Osteocyte (in vitro differentiated cells): ENCODE data around the gene PGGHG. TPM values are rescaled to one million over a fixed set of nuclear protein-coding genes. Genes with fewer than 3 reads are reported as not detected.
"Not testable (repeated sequence)": the region's sequence is repeated elsewhere in the genome, so short reads cannot be mapped to it uniquely, and the experiment has no call there.

Experiments
- DNase-seq: peaks from one replicate; pipeline ENCODE4 v3.0.0; 2021; ENCODE audit warnings: mixed read lengths; ENCODE audit not compliant: unreplicated experiment; ENCODE audit errors: extremely low spot score
- H3K27ac Mint-ChIP-seq: one replicate; pipeline ENCODE4 v1.8.0; 2021; ENCODE audit warnings: mild to moderate bottlenecking, mixed read lengths; ENCODE audit not compliant: unreplicated experiment
- H3K27me3 Mint-ChIP-seq: one replicate; pipeline ENCODE4 v1.8.0; 2021; ENCODE audit warnings: mixed read lengths; ENCODE audit not compliant: unreplicated experiment
- H3K36me3 Mint-ChIP-seq: one replicate; pipeline ENCODE4 v1.8.0; 2021; ENCODE audit warnings: mixed read lengths; ENCODE audit not compliant: unreplicated experiment
- H3K4me1 Mint-ChIP-seq: one replicate; pipeline ENCODE4 v1.8.0; 2021; ENCODE audit warnings: mixed read lengths; ENCODE audit not compliant: unreplicated experiment
- H3K4me3 Mint-ChIP-seq: one replicate; pipeline ENCODE4 v1.8.0; 2021; ENCODE audit warnings: mild to moderate bottlenecking, moderate library complexity, mixed read lengths; ENCODE audit not compliant: unreplicated experiment
- H3K9me3 Mint-ChIP-seq: one replicate; pipeline ENCODE4 v1.8.0; 2021; ENCODE audit warnings: mixed read lengths; ENCODE audit not compliant: unreplicated experiment
- CTCF ChIP-seq: fragments of 200-600 bp; sonication (generic); IDR thresholded peaks from 2 replicates; pipeline ENCODE4 v1.5.0; 2021; ENCODE audit warnings: antibody characterized with exemption, mild to moderate bottlenecking, moderate library complexity
- total RNA-seq: library from RNA; stranded (reverse); gene quantifications from 2 replicates; pipeline ENCODE4 v1.2.1, GENCODE V29; 2021

The PGGHG gene
- total RNA-seq, 1 donor from 2014 or later, result 43.4 TPM

- no peaks in the 10 kb centered on the region for H3K27me3 Mint-ChIP-seq
- peaks cover 22% of the 10 kb centered on the region for H3K4me1 Mint-ChIP-seq
- H3K9me3 Mint-ChIP-seq, result no peaks in the 10 kb centered on the region
- H3K36me3 Mint-ChIP-seq, result no peaks in the 10 kb centered on the region
- TF ChIP-seq CTCF, result no peak
- H3K4me3 Mint-ChIP-seq, result no peak overlapping the region
- H3K27ac Mint-ChIP-seq, result no peak overlapping the region
- no peak for DNase-seq
Observed at GRCh38 chr11:303363-303762, 14.4 kb downstream of the PGGHG start.

GRCh38 chr11:304061-304506 lies 15.2 kb downstream of the PGGHG start:
- no peak for TF ChIP-seq CTCF

GRCh38 chr11:304915-305843 lies 16.3 kb downstream of the PGGHG start:
- Mint-ChIP-seq H3K9me3 (no peaks in the 10 kb centered on the region), H3K36me3 (peaks cover 3% of the 10 kb centered on the region), H3K4me3 (no peak overlapping the region), H3K27me3 (no peaks in the 10 kb centered on the region), H3K27ac (no peak overlapping the region), H3K4me1 (peaks cover 33% of the 10 kb centered on the region)
- DNase-seq, result no peak
- peak; percentile 68 for TF ChIP-seq CTCF

More at GRCh38 chr11:304061-304506, 15.2 kb downstream of the PGGHG start:
- Mint-ChIP-seq H3K27me3 (no peaks in the 10 kb centered on the region), H3K27ac (no peak overlapping the region), H3K4me3 (no peak overlapping the region), H3K9me3 (no peaks in the 10 kb centered on the region), H3K36me3 (no peaks in the 10 kb centered on the region), H3K4me1 (peaks cover 24% of the 10 kb centered on the region)
- DNase-seq, result no peak

GRCh38 chr11:305844-306211 lies 16.9 kb downstream of the PGGHG start:
- H3K27me3 Mint-ChIP-seq, result no peaks in the 10 kb centered on the region
- no peak for DNase-seq
- no peaks in the 10 kb centered on the region for H3K9me3 Mint-ChIP-seq
- H3K4me3 Mint-ChIP-seq, result no peak overlapping the region
- no peak for TF ChIP-seq CTCF
- peaks cover 33% of the 10 kb centered on the region for H3K4me1 Mint-ChIP-seq
- no peak overlapping the region for H3K27ac Mint-ChIP-seq
- peaks cover 3% of the 10 kb centered on the region for H3K36me3 Mint-ChIP-seq

GRCh38 chr11:306645-307371 lies 17.9 kb downstream of the PGGHG start:
- DNase-seq, result no peak
- H3K27me3 Mint-ChIP-seq, result no peaks in the 10 kb centered on the region
- peaks cover 36% of the 10 kb centered on the region for H3K4me1 Mint-ChIP-seq
- H3K36me3 Mint-ChIP-seq, result peaks cover 3% of the 10 kb centered on the region
- TF ChIP-seq CTCF, result no peak
- no peaks in the 10 kb centered on the region for H3K9me3 Mint-ChIP-seq
- peak overlapping the region; percentile 91 for H3K27ac Mint-ChIP-seq
- H3K4me3 Mint-ChIP-seq, result peak overlapping the region; percentile 44

GRCh38 chr11:307766-308708 lies 19.1 kb downstream of the PGGHG start, which contains the start of gene IFITM2:
Gene IFITM2 (plus strand): TSS chr11:307816. CDS start chr11:308193, 377 bp downstream.
- DNase-seq, H3K27me3 Mint-ChIP-seq: not testable (repeated sequence)
- H3K4me3 Mint-ChIP-seq, result peak within 1 kb of the TSS; percentile 88

More at GRCh38 chr11:307766-308708, 19.1 kb downstream of the PGGHG start, which contains the start of gene IFITM2:
- H3K36me3 Mint-ChIP-seq, H3K9me3 Mint-ChIP-seq: not testable (repeated sequence)
- Mint-ChIP-seq H3K27ac (peak within 1 kb of the TSS; percentile 91), H3K4me1 (peaks cover 45% of the 10 kb centered on the region)
